Effector memory CD4-positive, alpha-beta T cell (primary cell): ENCODE results near the gene RARA.
"Not testable (repeated sequence)": the region's sequence is repeated elsewhere in the genome, so short reads cannot be mapped to it uniquely, and the experiment has no call there.

Experiments used
- DNase-seq, 3 donors: peaks; one replicate each; pipeline ENCODE4 v3.0.0-alpha.2; 2020
- H3K27ac ChIP-seq: 2 replicates; pipeline ENCODE4 v1.7.0; 2013; ENCODE audit warnings: mild to moderate bottlenecking, low read length, moderate library complexity; ENCODE audit not compliant: insufficient read depth, poor library complexity, severe bottlenecking
- H3K27me3 ChIP-seq: replicated peaks from 2 replicates; pipeline ENCODE4 v1.7.0; 2013; ENCODE audit warnings: mild to moderate bottlenecking, low read length; ENCODE audit not compliant: insufficient read depth, control insufficient read depth, poor library complexity, severe bottlenecking
- H3K36me3 ChIP-seq: 2 replicates; pipeline ENCODE4 v1.7.0; 2013; ENCODE audit warnings: mild to moderate bottlenecking, low read length, moderate library complexity; ENCODE audit not compliant: control insufficient read depth, insufficient read depth
- H3K4me1 ChIP-seq: 2 replicates; pipeline ENCODE4 v1.7.0; 2013; ENCODE audit warnings: low read length, mild to moderate bottlenecking; ENCODE audit not compliant: control insufficient read depth, insufficient read depth, poor library complexity, severe bottlenecking
- H3K4me3 ChIP-seq: 2 replicates; pipeline ENCODE4 v1.7.0; 2013; ENCODE audit warnings: low read length, low read depth, mild to moderate bottlenecking; ENCODE audit not compliant: insufficient read depth, poor library complexity, severe bottlenecking
- H3K9me3 ChIP-seq: 2 replicates; pipeline ENCODE4 v1.7.0; 2013; ENCODE audit warnings: mild to moderate bottlenecking, low read length, moderate library complexity; ENCODE audit not compliant: control insufficient read depth

Gene RARA

DNA sequence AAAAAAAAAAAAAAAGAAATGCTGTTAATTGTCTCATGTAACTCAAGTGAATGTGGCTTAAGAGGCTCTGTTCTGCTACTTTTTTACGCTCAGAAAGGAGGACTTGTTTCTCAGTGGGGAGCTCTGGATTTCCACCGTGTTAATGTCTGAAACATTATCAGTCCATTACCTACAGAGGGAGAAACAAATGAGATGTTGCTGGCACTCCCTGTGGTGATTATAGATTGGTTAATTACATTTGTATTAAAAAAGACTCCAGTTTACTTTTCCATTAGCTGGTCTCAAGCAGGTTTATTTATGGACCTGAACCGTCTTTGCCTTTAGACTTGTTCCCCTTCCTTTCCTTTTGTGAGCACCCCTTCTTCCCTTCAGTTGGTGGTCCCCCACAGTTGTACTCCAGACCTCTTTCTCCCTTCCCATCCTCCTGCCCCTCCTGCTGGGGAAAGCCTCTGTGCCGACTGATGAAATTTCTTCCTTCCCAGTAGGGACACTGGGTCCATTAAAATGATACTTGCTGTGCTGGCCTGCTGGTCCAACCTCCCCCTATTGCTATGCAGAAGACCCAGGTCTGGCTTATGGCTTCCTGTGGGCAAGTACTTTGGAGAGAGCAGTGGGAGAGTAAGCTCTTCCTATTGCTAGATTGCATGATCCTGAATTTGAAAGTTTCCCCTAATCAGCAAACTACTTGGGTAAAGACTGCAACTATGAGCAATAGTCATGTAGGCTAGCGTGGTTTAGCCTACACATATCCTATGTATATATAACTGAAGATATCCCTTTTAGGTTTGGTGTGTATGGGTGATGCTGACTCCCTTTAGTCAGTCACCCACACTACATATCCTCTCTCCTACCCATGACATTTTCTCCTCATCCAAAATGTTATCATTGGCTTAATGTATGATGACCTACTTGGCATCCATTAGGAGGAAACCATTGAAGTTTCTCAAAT lies 13.2 kb upstream of the RARA start:
- H3K36me3 ChIP-seq: no peaks in the 10 kb centered on the region
- DNase-seq: no peak
- no peak overlapping the region for H3K4me3 ChIP-seq
- H3K4me1 ChIP-seq: no peaks in the 10 kb centered on the region
- no peaks in the 10 kb centered on the region for H3K27me3 ChIP-seq
- no peak overlapping the region for H3K27ac ChIP-seq
- H3K9me3 ChIP-seq: no peaks in the 10 kb centered on the region

DNA sequence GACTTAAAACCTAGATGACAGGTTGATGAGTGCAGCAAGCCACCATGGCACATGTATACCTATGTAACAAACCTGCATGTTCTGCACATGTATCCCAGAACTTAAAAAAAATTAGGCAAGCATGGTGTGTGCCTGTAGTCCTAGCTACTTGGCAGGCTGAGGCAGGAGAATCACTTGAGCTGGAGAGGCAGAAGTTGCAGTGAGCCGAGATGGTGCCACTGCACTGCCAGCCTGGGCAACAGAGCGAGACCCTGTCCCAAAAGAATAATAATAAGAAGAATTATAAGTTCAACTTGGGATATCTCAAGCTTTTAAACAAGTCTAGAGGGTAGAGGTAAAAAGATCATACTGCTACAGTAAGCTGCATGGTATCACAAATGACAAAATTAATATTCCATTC lies 11.5 kb upstream of the RARA start:
- no peak overlapping the region for H3K4me3 ChIP-seq
- H3K27me3 ChIP-seq: no peaks in the 10 kb centered on the region
- H3K4me1 ChIP-seq: no peaks in the 10 kb centered on the region
- H3K9me3 ChIP-seq: no peaks in the 10 kb centered on the region
- H3K27ac ChIP-seq: no peak overlapping the region
- H3K36me3 ChIP-seq: no peaks in the 10 kb centered on the region
- DNase-seq: no peak

DNA sequence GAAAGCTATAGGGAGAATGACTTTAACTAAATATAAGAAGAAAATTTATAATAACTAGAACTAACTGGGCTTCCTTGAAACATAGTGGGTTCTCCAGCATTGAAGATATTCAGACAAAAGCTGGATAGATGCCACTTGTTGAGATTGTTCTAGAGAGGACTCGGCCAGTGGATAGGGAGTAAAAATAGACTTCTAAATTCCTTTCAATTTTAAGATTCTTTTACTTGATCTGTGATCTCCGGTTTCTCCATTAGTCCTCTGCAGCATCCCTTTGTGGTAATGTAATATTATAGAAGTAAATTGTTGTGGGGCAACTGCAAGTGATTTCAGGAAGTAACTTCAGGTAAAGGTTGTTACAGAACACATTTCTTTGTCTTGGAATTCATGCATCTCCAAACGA lies 10.3 kb upstream of the RARA start:
- peaks cover 5% of the 10 kb centered on the region for H3K4me1 ChIP-seq
- H3K9me3 ChIP-seq: no peaks in the 10 kb centered on the region
- no peak overlapping the region for H3K27ac ChIP-seq
- no peaks in the 10 kb centered on the region for H3K27me3 ChIP-seq
- H3K36me3 ChIP-seq: no peaks in the 10 kb centered on the region
- DNase-seq: no peak
- no peak overlapping the region for H3K4me3 ChIP-seq

GRCh38 chr17:40299159-40299757 lies 9.7 kb upstream of the RARA start:
- not testable (repeated sequence) for H3K9me3 ChIP-seq, H3K36me3 ChIP-seq, H3K27me3 ChIP-seq, DNase-seq, H3K4me1 ChIP-seq, H3K4me3 ChIP-seq, H3K27ac ChIP-seq

- no peak for DNase-seq
- Histone ChIP-seq H3K36me3 (no peaks in the 10 kb centered on the region), H3K9me3 (no peaks in the 10 kb centered on the region), H3K4me3 (no peak overlapping the region), H3K27ac (no peak overlapping the region), H3K4me1 (peaks cover 8% of the 10 kb centered on the region), H3K27me3 (no peaks in the 10 kb centered on the region)
These were observed 7.7 kb upstream of the RARA start for GRCh38 chr17:40301315-40301714.

DNA sequence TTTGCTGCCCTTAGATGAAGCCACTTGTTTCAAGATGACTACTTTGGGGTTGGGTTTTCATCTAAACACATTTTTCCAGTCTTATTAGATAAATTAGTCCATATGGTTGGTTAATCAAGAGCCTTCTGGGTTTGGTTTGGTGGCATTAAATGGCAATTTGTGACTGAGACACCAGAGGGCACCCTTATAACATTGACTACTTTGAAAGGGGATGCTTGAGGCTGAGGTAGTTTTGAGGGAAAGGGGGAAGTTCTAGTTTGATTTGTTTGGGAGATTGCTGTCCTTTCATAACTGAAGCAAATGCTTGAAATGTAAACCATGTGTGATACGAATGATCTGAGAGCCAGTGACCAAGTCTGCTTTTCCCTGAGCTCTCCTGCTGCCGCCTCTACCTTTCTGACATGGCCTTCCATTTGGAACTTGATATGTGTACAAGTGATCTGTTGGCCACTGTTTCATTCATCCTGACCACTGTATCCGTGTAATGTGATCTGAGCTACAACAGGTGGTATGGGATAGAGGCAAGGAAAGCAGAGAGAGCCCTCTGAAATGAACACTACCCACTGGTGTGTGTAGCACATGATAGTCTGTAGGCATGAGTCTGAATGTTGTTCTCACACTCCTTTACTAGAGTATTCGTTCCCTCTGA lies 5.8 kb upstream of the RARA start:
- no peaks in the 10 kb centered on the region for H3K36me3 ChIP-seq
- H3K27ac ChIP-seq: no peak overlapping the region
- no peak overlapping the region for H3K4me3 ChIP-seq
- no peak for DNase-seq
- H3K27me3 ChIP-seq: no peaks in the 10 kb centered on the region
- peaks cover 26% of the 10 kb centered on the region for H3K4me1 ChIP-seq
- H3K9me3 ChIP-seq: no peaks in the 10 kb centered on the region

DNA sequence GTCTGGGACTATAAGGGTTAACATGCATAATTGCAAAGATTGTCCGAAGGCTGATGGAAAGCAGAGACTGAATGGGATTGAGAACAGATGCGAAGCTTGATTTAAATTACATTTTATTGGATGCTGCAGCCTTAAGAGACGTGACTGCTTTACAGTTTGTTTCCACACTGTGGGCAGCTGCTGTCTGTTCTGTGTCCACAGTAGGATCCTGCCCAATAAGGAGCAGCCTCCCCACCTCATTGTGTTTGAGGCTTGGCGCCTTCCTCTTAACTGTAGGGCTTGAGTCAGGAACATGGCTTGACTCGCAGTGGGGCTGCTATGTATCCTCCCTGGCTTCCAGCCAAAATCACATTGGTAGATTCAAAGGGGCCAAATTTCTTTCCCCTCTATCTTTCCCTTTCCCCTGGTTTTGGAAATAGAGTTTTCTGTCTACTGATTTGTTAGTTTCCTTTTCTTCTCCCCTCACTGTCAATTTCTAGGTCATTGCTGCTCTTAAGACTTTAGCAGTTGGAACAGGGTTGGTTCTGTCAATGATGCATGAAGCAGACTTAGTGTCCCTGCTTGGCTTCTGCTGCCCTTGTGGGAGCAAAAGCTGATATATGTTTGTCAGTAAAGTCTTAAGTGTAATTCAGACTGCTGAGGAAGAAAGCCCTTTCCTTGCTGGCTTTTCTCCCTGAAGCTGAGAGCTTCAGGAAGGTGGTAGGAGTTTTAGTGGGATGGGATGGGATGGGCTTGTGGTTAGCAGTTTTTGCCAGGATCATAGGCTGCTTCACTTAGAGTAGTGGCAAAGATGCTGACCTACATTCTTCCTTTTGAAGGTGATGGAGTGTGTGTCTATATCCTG lies 5.0 kb upstream of the RARA start:
- DNase-seq: no peak
- Histone ChIP-seq H3K27me3 (no peaks in the 10 kb centered on the region), H3K36me3 (no peaks in the 10 kb centered on the region), H3K9me3 (no peaks in the 10 kb centered on the region), H3K27ac (no peak overlapping the region), H3K4me1 (peaks cover 30% of the 10 kb centered on the region), H3K4me3 (no peak overlapping the region)

- H3K4me3 ChIP-seq, DNase-seq, H3K27me3 ChIP-seq, H3K36me3 ChIP-seq, H3K9me3 ChIP-seq, H3K27ac ChIP-seq: not testable (repeated sequence)
- peaks cover 35% of the 10 kb centered on the region for H3K4me1 ChIP-seq
These were observed 4.5 kb upstream of the RARA start for GRCh38 chr17:40304552-40304863.

- not testable (repeated sequence) for H3K4me3 ChIP-seq, DNase-seq, H3K36me3 ChIP-seq, H3K9me3 ChIP-seq, H3K27ac ChIP-seq, H3K27me3 ChIP-seq
- peaks cover 39% of the 10 kb centered on the region for H3K4me1 ChIP-seq
These were observed 4.1 kb upstream of the RARA start for GRCh38 chr17:40304866-40305265.
